ENCODE results near the gene CRLF3.
"Not testable (repeated sequence)": the region's sequence is repeated elsewhere in the genome, so short reads cannot be mapped to it uniquely, and the experiment has no call there.

The CRLF3 gene

GRCh38 chr17:30788918-30789317, 35.6 kb downstream of the CRLF3 start:
- TF ChIP-seq, protein P1, sequence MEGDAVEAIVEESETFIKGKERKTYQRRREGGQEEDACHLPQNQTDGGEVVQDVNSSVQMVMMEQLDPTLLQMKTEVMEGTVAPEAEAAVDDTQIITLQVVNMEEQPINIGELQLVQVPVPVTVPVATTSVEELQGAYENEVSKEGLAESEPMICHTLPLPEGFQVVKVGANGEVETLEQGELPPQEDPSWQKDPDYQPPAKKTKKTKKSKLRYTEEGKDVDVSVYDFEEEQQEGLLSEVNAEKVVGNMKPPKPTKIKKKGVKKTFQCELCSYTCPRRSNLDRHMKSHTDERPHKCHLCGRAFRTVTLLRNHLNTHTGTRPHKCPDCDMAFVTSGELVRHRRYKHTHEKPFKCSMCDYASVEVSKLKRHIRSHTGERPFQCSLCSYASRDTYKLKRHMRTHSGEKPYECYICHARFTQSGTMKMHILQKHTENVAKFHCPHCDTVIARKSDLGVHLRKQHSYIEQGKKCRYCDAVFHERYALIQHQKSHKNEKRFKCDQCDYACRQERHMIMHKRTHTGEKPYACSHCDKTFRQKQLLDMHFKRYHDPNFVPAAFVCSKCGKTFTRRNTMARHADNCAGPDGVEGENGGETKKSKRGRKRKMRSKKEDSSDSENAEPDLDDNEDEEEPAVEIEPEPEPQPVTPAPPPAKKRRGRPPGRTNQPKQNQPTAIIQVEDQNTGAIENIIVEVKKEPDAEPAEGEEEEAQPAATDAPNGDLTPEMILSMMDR (IDR thresholded peaks at IDR 0.05; ENCODE audit: control extremely low read depth, extremely low read depth, low read depth, missing control alignments), result no peak
- ChIA-PET POLR2A (no interaction called here), CTCF (no interaction called here)
- no peak for DNase-seq (ENCODE audit: extremely low spot score)

GRCh38 chr17:30782206-30782605, 42.3 kb downstream of the CRLF3 start:
- TF ChIP-seq, protein P1 (IDR thresholded peaks at IDR 0.05; ENCODE audit: control extremely low read depth, extremely low read depth, low read depth, missing control alignments), result no peak
- ChIA-PET POLR2A (no interaction called here), CTCF (no interaction called here)
- DNase-seq (ENCODE audit: extremely low spot score), result no peak

- POLR2A ChIA-PET, result no interaction called here
- CTCF ChIA-PET, result interaction anchor here (1.0 to 2.0 kb wide), 3 partner anchors 10 to 44 kb away, joined by 3 to 9 read pairs (median 9); partner anchors contain the start of gene CRLF3
- TF ChIP-seq, protein P1 (IDR thresholded peaks at IDR 0.05; ENCODE audit: control extremely low read depth, extremely low read depth, low read depth, missing control alignments), result no peak
- DNase-seq (ENCODE audit: extremely low spot score), result peak; percentile 35
These were observed 44.1 kb downstream of the CRLF3 start for GRCh38 chr17:30780343-30780742.

DNA sequence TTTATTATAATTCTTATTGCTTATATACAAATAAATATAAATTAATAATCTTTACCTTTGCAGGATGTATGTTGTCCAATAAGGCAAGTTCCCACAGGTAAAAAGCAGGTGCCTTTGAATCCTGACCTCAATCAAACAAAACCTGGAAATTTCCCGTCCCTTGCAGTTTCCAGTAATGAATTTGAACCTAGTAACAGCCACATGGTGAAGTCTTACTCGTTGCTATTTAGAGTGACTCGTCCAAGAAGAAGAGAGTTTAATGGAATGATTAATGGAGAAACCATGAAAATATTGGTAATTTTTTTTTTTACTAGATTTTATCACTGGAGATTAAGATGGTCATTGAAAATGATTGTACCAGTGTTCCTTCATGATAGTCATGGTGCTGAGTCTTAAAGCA, 55.7 kb downstream of the CRLF3 start:
- CTCF ChIA-PET; DNase-seq (ENCODE audit: extremely low spot score); POLR2A ChIA-PET: not testable (repeated sequence)

DNA sequence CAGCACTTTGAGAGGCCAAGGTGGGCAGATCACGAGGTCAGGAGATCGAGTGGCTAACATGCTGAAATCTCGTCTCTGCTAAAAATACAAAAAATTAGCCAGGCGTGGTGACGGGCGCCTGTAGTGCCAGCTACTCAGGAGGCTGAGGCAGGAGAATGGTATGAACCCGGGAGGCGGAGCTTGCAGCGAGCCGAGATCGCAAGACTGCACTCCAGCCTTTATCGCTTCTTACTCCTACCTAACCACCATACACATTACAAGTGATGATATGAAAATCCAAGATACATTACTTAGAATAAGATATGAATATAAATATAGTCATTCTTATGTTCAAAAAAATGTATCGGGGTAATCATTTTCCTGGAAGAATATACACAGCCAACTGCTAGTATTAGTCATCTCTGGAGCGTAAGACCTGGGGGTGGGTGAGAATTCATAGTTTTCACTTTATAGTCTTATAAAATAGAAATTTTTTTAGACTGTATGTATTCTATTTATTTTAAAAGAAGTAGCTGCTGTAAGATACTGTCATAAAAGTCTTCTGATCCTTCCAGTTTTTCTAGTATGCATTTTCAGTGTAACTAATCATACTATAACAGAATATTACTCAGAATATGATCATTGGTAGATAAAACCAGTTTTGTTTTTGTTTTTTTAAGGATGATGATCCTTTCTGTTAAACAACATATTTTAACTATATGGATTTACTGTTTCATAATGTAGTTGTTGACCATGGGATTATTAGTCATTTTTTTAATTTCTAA, 56.7 kb downstream of the CRLF3 start:
- CTCF ChIA-PET; POLR2A ChIA-PET; DNase-seq (ENCODE audit: extremely low spot score): not testable (repeated sequence)

- TF ChIP-seq, protein P1 (IDR thresholded peaks at IDR 0.05; ENCODE audit: control extremely low read depth, extremely low read depth, low read depth, missing control alignments), result no peak
- no peak for DNase-seq (ENCODE audit: extremely low spot score)
- POLR2A ChIA-PET, result interaction anchor here (0.6 kb wide), 1 partner anchor 701 kb away, joined by 3 read pairs; no protein-coding TSS in a partner anchor
- CTCF ChIA-PET, result no interaction called here
These were observed 63.4 kb downstream of the CRLF3 start for GRCh38 chr17:30761060-30761459.

DNA sequence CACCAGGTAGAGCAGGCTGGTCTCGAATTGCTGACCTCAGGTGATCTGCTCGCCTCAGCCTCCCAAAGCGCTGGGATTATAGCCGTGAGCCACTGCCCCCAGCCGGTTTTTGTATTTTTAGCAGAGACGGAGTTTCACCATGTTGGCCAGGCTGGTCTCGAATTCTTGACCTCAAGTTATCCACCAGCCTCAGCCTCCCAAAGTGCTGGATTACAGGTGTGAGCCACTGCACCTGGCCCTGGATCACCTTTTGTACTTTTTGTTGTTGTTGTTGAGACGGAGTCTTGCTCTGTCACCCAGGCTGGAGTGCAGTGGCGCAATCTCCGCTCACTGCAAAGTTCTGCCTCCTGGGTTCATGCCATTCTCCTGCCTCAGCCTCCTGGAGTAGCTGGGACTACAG, 71.2 kb downstream of the CRLF3 start:
- DNase-seq (ENCODE audit: extremely low spot score); POLR2A ChIA-PET: not testable (repeated sequence)
- CTCF ChIA-PET, result interaction anchor here (1.0 kb wide), 1 partner anchor 457 kb away, joined by 3 read pairs; no protein-coding TSS in a partner anchor

DNA sequence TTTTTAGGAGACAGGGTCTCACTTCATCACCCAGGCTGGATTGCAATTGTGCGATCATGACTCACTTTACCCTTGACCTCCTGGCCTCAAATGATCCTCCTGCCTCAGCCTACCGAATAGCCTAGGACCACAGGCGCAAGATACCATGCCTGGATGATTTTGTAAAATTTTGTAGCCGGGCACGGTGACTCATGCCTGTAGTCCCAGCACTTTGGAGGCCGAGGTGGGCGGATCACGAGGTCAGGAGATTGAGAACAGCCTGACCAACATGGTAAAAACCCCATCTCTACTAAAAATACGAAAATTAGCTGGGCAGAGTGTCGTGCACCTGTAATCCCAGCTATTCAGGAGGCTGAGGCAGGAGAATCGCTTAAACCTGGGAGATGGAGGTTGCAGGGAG, 73.5 kb downstream of the CRLF3 start:
- DNase-seq (ENCODE audit: extremely low spot score); CTCF ChIA-PET; POLR2A ChIA-PET: not testable (repeated sequence)

DNA sequence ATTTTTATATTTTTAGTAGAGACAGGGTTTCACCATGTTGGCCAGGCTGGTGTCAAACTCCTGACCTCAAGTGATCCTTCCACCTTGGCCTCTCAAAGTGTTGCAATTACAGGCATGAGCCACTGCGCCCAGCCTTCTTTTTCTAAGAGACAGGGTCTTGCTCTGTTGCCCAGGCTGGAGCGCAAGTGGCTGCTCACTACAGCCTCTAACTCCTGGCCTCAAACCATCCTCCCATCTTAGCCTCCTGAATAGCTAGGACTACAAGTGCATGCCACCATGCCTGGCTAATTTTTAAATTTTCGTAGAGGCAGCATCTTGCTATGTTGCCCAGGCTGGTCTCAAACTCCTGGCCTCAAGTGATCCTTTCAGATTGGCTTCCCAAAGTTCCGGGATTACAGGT, 76.9 kb downstream of the CRLF3 start:
- POLR2A ChIA-PET; CTCF ChIA-PET; DNase-seq (ENCODE audit: extremely low spot score): not testable (repeated sequence)

DNA sequence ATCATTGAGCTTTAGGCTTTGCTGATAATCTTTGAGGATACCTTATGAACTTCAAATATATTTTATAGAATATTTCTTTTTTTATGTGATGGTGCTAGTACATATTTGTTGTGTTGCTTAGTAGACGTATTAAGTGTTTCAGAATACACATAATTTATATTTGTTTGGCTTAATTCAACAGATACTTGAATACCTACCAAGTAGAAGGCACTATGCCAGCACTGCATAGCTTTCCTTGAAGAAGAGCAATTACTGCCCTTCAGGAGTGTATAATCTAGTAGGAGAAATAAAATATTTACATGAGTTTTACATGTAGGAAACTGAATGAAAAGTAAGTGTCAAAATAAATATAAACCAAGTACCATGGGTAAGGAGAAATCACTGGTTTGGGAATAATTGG, 81.8 kb downstream of the CRLF3 start:
- DNase-seq (ENCODE audit: extremely low spot score); POLR2A ChIA-PET; CTCF ChIA-PET: not testable (repeated sequence)

GRCh38 chr17:30736371-30736770, 88.1 kb downstream of the CRLF3 start:
- DNase-seq (ENCODE audit: extremely low spot score); POLR2A ChIA-PET; CTCF ChIA-PET: not testable (repeated sequence)

DNA sequence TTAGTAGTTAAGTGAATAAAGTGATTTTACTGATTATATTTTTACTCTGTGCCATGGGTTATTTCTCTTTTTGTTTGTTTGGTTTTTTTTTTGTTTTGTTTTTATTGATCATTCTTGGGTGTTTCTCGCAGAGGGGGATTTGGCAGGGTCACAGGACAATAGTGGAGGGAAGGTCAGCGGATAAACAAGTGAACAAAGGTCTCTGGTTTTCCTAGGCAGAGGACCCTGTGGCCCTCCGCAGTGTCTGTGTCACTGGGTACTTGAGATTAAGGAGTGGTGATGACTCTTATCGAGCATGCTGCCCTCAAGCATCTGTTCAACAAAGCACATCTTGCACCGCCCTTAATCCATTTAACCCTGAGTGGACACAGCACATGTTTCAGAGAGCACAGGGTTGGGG, 88.8 kb downstream of the CRLF3 start:
- POLR2A ChIA-PET; CTCF ChIA-PET; DNase-seq (ENCODE audit: extremely low spot score): not testable (repeated sequence)

GRCh38 chr17:30735206-30735605, 89.3 kb downstream of the CRLF3 start:
- DNase-seq (ENCODE audit: extremely low spot score); CTCF ChIA-PET; POLR2A ChIA-PET: not testable (repeated sequence)

- DNase-seq (ENCODE audit: extremely low spot score); POLR2A ChIA-PET; CTCF ChIA-PET: not testable (repeated sequence)
These were observed 90.3 kb downstream of the CRLF3 start for GRCh38 chr17:30734153-30734552.
